KMS-11 (cell line): ENCODE measurements around the gene ZNF425.
A peak's percentile ranks its signal among the peaks of the same experiment; 100 is the strongest.
"Not testable (repeated sequence)": the region's sequence is repeated elsewhere in the genome, so short reads cannot be mapped to it uniquely, and the experiment has no call there.

Source experiments
- H2AFZ ChIP-seq: fragments of 200-600 bp; sonication (generic); 2 replicates; pipeline ENCODE4 v1.6.1; 2016; ENCODE audit warnings: antibody characterized with exemption, mixed run types, low read depth
- H3K27ac ChIP-seq: fragments of 200-600 bp; sonication (generic); 2 replicates; pipeline ENCODE4 v1.6.1; 2016; ENCODE audit warnings: mild to moderate bottlenecking, mixed run types
- H3K27me3 ChIP-seq: fragments of 200-600 bp; sonication (generic); 2 replicates; pipeline ENCODE4 v1.6.1; 2017; ENCODE audit warnings: mild to moderate bottlenecking, low read depth, mixed run types, moderate library complexity; ENCODE audit not compliant: insufficient read depth
- H3K36me3 ChIP-seq: fragments of 200-600 bp; sonication (generic); 2 replicates; pipeline ENCODE4 v1.6.1; 2017; ENCODE audit warnings: mild to moderate bottlenecking, mixed run types; ENCODE audit not compliant: insufficient read depth
- H3K4me1 ChIP-seq: fragments of 200-600 bp; sonication (generic); 2 replicates; pipeline ENCODE4 v1.6.1; 2016; ENCODE audit warnings: mild to moderate bottlenecking, low read depth, mixed run types; ENCODE audit not compliant: poor library complexity, severe bottlenecking
- H3K4me2 ChIP-seq: fragments of 200-600 bp; sonication (generic); 2 replicates; pipeline ENCODE4 v1.7.0; 2016; ENCODE audit warnings: mild to moderate bottlenecking, mixed run types
- H3K4me3 ChIP-seq: fragments of 200-600 bp; sonication (generic); IDR thresholded peaks from 2 replicates; pipeline ENCODE4 v1.6.1; 2017; ENCODE audit warnings: low read depth, low read length, mixed read lengths; ENCODE audit not compliant: insufficient read depth
- H3K79me2 ChIP-seq: fragments of 200-600 bp; sonication (generic); 2 replicates; pipeline ENCODE4 v1.6.1; 2016; ENCODE audit warnings: low read depth, mixed run types; ENCODE audit not compliant: insufficient read depth
- H3K9ac ChIP-seq: fragments of 200-600 bp; sonication (generic); 2 replicates; pipeline ENCODE4 v1.6.1; 2016; ENCODE audit warnings: mild to moderate bottlenecking, mixed run types
- H4K20me1 ChIP-seq: fragments of 200-600 bp; sonication (generic); 2 replicates; pipeline ENCODE4 v1.6.1; 2016; ENCODE audit warnings: mild to moderate bottlenecking, mixed run types; ENCODE audit not compliant: insufficient read depth
- CTCF ChIP-seq: fragments of 200-600 bp; sonication (generic); conservative IDR thresholded peaks from 2 replicates; pipeline ENCODE4 v1.6.1; 2017; ENCODE audit warnings: low read depth, mild to moderate bottlenecking, antibody characterized with exemption, low read length, moderate library complexity, mixed read lengths

The ZNF425 gene

GRCh38 chr7:149097088-149097487 is 29.0 kb downstream of the ZNF425 start:
- no peaks in the 10 kb centered on the region for H3K79me2 ChIP-seq
- H3K4me3 ChIP-seq: no peak overlapping the region
- no peak overlapping the region for H3K9ac ChIP-seq
- TF ChIP-seq CTCF: no peak
- no peaks in the 10 kb centered on the region for H3K36me3 ChIP-seq
- no peaks in the 10 kb centered on the region for H4K20me1 ChIP-seq
- H3K4me2 ChIP-seq: no peak overlapping the region
- no peak overlapping the region for H2AFZ ChIP-seq
- H3K27me3 ChIP-seq: no peaks in the 10 kb centered on the region
- H3K27ac ChIP-seq: no peak overlapping the region
- no peaks in the 10 kb centered on the region for H3K4me1 ChIP-seq

- H4K20me1 ChIP-seq: no peaks in the 10 kb centered on the region
- peaks cover 17% of the 10 kb centered on the region for H3K79me2 ChIP-seq
- TF ChIP-seq CTCF: no peak
- H3K4me1 ChIP-seq: peaks cover 11% of the 10 kb centered on the region
- H3K4me2 ChIP-seq: no peak overlapping the region
- H3K27me3 ChIP-seq: no peaks in the 10 kb centered on the region
- H3K4me3 ChIP-seq: no peak overlapping the region
- H3K9ac ChIP-seq: no peak overlapping the region
- no peaks in the 10 kb centered on the region for H3K36me3 ChIP-seq
- no peak overlapping the region for H3K27ac ChIP-seq
- no peak overlapping the region for H2AFZ ChIP-seq
Observed at GRCh38 chr7:149093228-149093627, 32.9 kb downstream of the ZNF425 start.

- Histone ChIP-seq H3K79me2 (peaks cover 22% of the 10 kb centered on the region), H2AFZ (peak overlapping the region; percentile 98; the same call in 1 of the 2 replicates), H3K4me2 (peak overlapping the region; percentile 54; the same call in 1 of the 2 replicates), H3K4me1 (peaks cover 11% of the 10 kb centered on the region)
- H3K4me3 ChIP-seq, H3K9ac ChIP-seq, H3K36me3 ChIP-seq, H3K27me3 ChIP-seq, H3K27ac ChIP-seq, H4K20me1 ChIP-seq: not testable (repeated sequence)
Observed at GRCh38 chr7:149092244-149092643, 33.9 kb downstream of the ZNF425 start.

GRCh38 chr7:149090397-149091195 is 35.5 kb downstream of the ZNF425 start, which contains the start of gene ZNF786:
Gene ZNF786, minus strand, starts transcription at chr7:149090718. Its CDS starts 78 bp downstream, at chr7:149090640.
- H3K27me3 ChIP-seq: no peaks in the 10 kb centered on the region
- H3K79me2 ChIP-seq: peaks cover 26% of the 10 kb centered on the region
- H3K4me2 ChIP-seq: peak within 1 kb of the TSS; percentile 54
- H3K27ac ChIP-seq: peak within 1 kb of the TSS; percentile 83
- H4K20me1 ChIP-seq: no peaks in the 10 kb centered on the region
- no peaks in the 10 kb centered on the region for H3K36me3 ChIP-seq
- H3K4me3 ChIP-seq: no peak within 1 kb of the TSS
- H2AFZ ChIP-seq: peak within 1 kb of the TSS; percentile 98
- peak within 1 kb of the TSS; percentile 82 for H3K9ac ChIP-seq
- H3K4me1 ChIP-seq: peaks cover 11% of the 10 kb centered on the region
- peak; percentile 92 for TF ChIP-seq CTCF

GRCh38 chr7:149087376-149087775 is 38.7 kb downstream of the ZNF425 start:
- peaks cover 11% of the 10 kb centered on the region for H3K4me1 ChIP-seq

More at GRCh38 chr7:149087376-149087775, 38.7 kb downstream of the ZNF425 start:
- Histone ChIP-seq H4K20me1 (no peaks in the 10 kb centered on the region), H2AFZ (no peak overlapping the region), H3K4me2 (no peak overlapping the region), H3K27me3 (no peaks in the 10 kb centered on the region), H3K79me2 (peaks cover 31% of the 10 kb centered on the region), H3K27ac (no peak overlapping the region), H3K4me3 (no peak overlapping the region), H3K9ac (no peak overlapping the region), H3K36me3 (no peaks in the 10 kb centered on the region)
- no peak for TF ChIP-seq CTCF
